HEK293T (cell line): ENCODE measurements around the gene POLD3.

Experiments
- CTCF ChIA-PET: fragments of 350-600 bp; formaldehyde crosslinking; extraction: SDS; loops from one replicate; lab custom pipeline; 2021; ENCODE audit warnings: antibody characterized with exemption, inconsistent platforms; lab: Yijun Ruan, JAX
- POLR2A ChIA-PET: fragments of 350-600 bp; formaldehyde crosslinking; extraction: SDS; loops from one replicate; lab custom pipeline; 2020; ENCODE audit warnings: antibody characterized with exemption, inconsistent platforms; lab: Yijun Ruan, JAX
- DNase-seq: peaks from one replicate; pipeline ENCODE4 v3.0.0; 2012; ENCODE audit warnings: mixed read lengths; ENCODE audit errors: extremely low spot score
- ARNT ChIP-seq: fragments of 450-650 bp; IDR thresholded peaks from 2 replicates; pipeline ENCODE4 v1.6.1; 2017; ENCODE audit warnings: mild to moderate bottlenecking
- BHLHE40 ChIP-seq: fragments of 450-650 bp; IDR thresholded peaks from 2 replicates; pipeline ENCODE4 v1.6.1; 2016; ENCODE audit warnings: mild to moderate bottlenecking, moderate library complexity, borderline replicate concordance
- CTBP1 ChIP-seq: fragments of 450-650 bp; IDR thresholded peaks from 2 replicates; pipeline ENCODE4 v1.6.1; 2016; ENCODE audit warnings: borderline replicate concordance
- ELF4 ChIP-seq: fragments of 450-650 bp; IDR thresholded peaks from 2 replicates; pipeline ENCODE4 v1.6.1; 2017; ENCODE audit warnings: antibody characterized with exemption
- FOXA1 ChIP-seq: fragments of 450-650 bp; IDR thresholded peaks from 2 replicates; pipeline ENCODE4 v1.6.1; 2016; ENCODE audit warnings: mild to moderate bottlenecking
- FOXK2 ChIP-seq: fragments of 450-650 bp; IDR thresholded peaks from 2 replicates; pipeline ENCODE4 v1.6.1; 2016; ENCODE audit warnings: mild to moderate bottlenecking
- FOXM1 ChIP-seq: fragments of 450-650 bp; IDR thresholded peaks from 2 replicates; pipeline ENCODE4 v1.6.1; 2017; ENCODE audit warnings: mild to moderate bottlenecking, borderline replicate concordance
- HDGF ChIP-seq: fragments of 450-650 bp; IDR thresholded peaks from 2 replicates; pipeline ENCODE4 v1.6.1; 2017; ENCODE audit warnings: antibody characterized with exemption, borderline replicate concordance
- L3MBTL2 ChIP-seq: fragments of 450-650 bp; conservative IDR thresholded peaks from 2 replicates; pipeline ENCODE4 v1.6.1; 2016; ENCODE audit warnings: mild to moderate bottlenecking
- LEF1 ChIP-seq: fragments of 450-650 bp; IDR thresholded peaks from 2 replicates; pipeline ENCODE4 v1.6.1; 2017; ENCODE audit warnings: mild to moderate bottlenecking, borderline replicate concordance
- NFRKB ChIP-seq: fragments of 450-650 bp; IDR thresholded peaks from 2 replicates; pipeline ENCODE4 v1.6.1; 2016; ENCODE audit warnings: mild to moderate bottlenecking, moderate library complexity
- PKNOX1 ChIP-seq: fragments of 450-650 bp; IDR thresholded peaks from 2 replicates; pipeline ENCODE4 v1.6.1; 2016
- SP1 ChIP-seq: fragments of 450-650 bp; IDR thresholded peaks from 2 replicates; pipeline ENCODE4 v1.6.1; 2017
- SUZ12 ChIP-seq: fragments of 450-650 bp; IDR thresholded peaks from 2 replicates; pipeline ENCODE4 v1.6.1; 2016; ENCODE audit warnings: mild to moderate bottlenecking
- TARDBP ChIP-seq: fragments of 450-650 bp; IDR thresholded peaks from 2 replicates; pipeline ENCODE4 v1.6.1; 2016
- ZNF384 ChIP-seq: fragments of 450-650 bp; IDR thresholded peaks from 2 replicates; pipeline ENCODE4 v1.6.1; 2016

POLD3 gene

GRCh38 chr11:74689666-74690065, 97.3 kb downstream of the POLD3 start:
- ChIA-PET CTCF (no interaction called here), POLR2A (interaction anchor here (1.0 kb wide), 1 partner anchor 13 kb away, joined by 3 read pairs; no protein-coding TSS in a partner anchor)
- DNase-seq, result no peak
- TF ChIP-seq L3MBTL2 (no peak), PKNOX1 (no peak), SUZ12 (no peak), SP1 (no peak), ARNT (no peak), ELF4 (no peak), CTBP1 (no peak)

DNA sequence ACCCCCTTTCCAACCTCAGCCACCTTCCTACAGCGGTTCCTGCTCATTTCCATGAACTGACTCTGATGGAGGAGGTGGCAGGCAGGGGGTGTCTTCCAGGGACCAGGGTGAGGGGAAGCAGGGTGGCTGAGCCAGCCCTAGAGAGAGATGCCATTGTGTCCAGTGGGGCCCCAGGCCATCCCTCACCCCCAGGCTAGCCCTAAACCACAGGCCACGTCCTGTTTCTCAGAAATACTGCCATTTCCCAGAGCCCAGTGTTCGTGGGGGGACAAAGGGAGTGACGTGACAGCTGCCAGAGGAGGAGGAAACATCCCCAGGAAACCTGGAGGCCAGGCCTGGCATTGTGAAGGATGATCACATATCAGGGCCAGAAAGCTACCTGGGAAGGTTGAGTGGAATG, 99.4 kb downstream of the POLD3 start:
- no peak for DNase-seq
- TF ChIP-seq FOXA1 (no peak), HDGF (no peak), NFRKB (no peak), TARDBP (no peak), SP1 (no peak), SUZ12 (no peak), ARNT (no peak), L3MBTL2 (no peak), FOXM1 (no peak), PKNOX1 (no peak), CTBP1 (no peak), ZNF384 (no peak), ELF4 (no peak), BHLHE40 (no peak), FOXK2 (no peak), LEF1 (no peak)
- ChIA-PET CTCF (no interaction called here), POLR2A (no interaction called here)
